C4-2B (cell line): ENCODE data around the gene ZFP91.
A peak's percentile ranks its signal among the peaks of the same experiment; 100 is the strongest.

ENCODE experiments used
- H3K27ac ChIP-seq: fragments of 450-650 bp; 2 replicates; pipeline ENCODE4 v1.5.1; 2017
- ZFX ChIP-seq: fragments of 450-650 bp; IDR thresholded peaks from 2 replicates; pipeline ENCODE4 v1.6.1; 2017
- TF ChIP-seq, protein P1 (sequence below): fragments of 450-650 bp; conservative IDR thresholded peaks from 2 replicates; pipeline ENCODE4 v1.5.1; 2017; ENCODE audit warnings: mild to moderate bottlenecking

ZFP91 gene

DNA sequence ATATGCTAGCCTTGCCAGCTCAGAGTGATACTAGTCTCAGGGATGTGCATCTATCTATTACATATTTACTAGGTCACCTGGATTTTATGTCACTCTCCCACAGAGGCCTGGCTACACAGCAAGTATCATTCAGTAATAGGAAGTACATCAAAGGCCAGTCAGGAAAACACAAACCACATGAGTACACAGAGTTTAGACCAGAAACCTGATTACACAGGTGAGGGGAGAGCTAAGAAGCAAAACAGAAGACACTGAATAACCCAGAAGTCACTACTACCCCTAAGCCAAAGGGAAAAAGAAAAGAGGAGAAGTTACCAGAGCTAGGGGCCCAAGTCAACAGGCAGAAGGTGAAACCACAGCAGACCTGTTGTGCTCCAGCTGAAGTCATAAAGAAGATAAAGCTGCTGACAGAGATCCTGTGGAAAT lies 16.5 kb upstream of the ZFP91 start:
- TF ChIP-seq ZFX = no peak
- TF ChIP-seq, protein P1, sequence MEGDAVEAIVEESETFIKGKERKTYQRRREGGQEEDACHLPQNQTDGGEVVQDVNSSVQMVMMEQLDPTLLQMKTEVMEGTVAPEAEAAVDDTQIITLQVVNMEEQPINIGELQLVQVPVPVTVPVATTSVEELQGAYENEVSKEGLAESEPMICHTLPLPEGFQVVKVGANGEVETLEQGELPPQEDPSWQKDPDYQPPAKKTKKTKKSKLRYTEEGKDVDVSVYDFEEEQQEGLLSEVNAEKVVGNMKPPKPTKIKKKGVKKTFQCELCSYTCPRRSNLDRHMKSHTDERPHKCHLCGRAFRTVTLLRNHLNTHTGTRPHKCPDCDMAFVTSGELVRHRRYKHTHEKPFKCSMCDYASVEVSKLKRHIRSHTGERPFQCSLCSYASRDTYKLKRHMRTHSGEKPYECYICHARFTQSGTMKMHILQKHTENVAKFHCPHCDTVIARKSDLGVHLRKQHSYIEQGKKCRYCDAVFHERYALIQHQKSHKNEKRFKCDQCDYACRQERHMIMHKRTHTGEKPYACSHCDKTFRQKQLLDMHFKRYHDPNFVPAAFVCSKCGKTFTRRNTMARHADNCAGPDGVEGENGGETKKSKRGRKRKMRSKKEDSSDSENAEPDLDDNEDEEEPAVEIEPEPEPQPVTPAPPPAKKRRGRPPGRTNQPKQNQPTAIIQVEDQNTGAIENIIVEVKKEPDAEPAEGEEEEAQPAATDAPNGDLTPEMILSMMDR = no peak
- no peak overlapping the region for H3K27ac ChIP-seq

DNA sequence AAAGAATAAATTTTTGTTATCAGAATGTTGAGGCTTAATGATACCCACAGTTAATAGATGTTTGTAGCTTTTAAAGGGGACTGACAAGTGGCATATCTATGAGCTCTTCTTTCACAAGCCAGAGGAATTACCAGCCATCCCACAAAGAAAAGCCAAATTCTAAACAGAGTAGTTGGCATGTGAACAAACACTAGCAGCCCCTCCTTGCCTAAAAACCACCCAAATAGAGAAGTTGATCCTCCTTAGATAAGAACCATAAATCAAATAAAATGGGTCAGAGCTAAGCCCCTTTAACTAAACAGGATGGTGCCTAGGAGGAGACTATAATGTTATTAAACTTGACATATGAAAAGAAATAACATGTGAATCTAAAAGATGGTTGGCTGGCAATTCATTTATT lies 14.6 kb upstream of the ZFP91 start:
- H3K27ac ChIP-seq = no peak overlapping the region
- TF ChIP-seq ZFX = no peak
- TF ChIP-seq, protein P1 = no peak

DNA sequence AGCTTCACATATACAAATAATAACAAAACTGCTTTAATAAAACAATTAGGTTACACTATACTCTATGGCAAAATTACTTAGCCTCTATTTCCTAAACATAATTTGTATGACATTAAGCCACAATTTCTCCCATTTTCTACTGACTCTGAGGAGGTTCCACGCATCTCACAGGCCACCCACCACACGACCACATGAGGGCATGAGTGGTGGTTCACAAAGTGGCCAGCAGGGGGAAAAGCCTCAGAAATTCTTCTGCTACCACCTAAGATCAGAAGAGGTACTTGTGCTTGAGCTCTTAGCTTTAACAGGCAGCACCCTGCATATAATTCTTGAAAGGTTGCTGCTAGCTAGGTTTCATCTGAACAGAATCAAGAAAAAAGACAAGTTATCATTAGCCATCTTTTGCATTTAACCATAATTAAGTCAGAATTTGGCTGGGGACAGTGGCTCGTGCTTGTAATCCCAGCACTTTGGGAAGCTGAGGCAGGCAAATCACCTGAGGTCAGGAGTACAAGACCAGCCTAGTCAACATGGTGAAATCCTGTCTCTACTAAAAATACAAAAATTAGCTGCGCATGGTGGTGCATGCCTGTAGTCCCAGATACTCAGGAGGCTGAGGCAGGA lies 10.9 kb upstream of the ZFP91 start:
- no peak for TF ChIP-seq ZFX
- TF ChIP-seq, protein P1 = peak; percentile 85
- H3K27ac ChIP-seq = no peak overlapping the region

DNA sequence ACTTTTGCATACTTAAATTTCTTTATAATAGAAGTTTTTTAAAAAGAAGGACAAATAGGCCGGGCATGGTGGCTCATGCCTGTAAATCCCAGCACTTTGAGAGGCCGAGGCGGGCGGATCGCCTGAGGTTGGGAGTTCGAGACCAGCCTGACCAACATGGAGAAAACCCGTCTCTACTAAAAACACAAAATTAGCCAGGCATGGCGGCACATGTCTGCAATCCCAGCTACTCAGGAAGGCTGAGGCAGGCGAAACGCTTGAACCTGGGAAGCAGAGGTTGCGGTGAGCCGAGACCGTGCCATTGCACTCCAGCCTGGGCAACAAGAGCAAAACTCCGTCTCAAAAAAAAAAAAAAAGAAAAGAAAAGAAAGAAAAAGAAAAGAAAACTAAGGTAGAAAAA lies 6.0 kb upstream of the ZFP91 start:
- peak overlapping the region; percentile 15; the same call in 1 of the 2 replicates for H3K27ac ChIP-seq

DNA sequence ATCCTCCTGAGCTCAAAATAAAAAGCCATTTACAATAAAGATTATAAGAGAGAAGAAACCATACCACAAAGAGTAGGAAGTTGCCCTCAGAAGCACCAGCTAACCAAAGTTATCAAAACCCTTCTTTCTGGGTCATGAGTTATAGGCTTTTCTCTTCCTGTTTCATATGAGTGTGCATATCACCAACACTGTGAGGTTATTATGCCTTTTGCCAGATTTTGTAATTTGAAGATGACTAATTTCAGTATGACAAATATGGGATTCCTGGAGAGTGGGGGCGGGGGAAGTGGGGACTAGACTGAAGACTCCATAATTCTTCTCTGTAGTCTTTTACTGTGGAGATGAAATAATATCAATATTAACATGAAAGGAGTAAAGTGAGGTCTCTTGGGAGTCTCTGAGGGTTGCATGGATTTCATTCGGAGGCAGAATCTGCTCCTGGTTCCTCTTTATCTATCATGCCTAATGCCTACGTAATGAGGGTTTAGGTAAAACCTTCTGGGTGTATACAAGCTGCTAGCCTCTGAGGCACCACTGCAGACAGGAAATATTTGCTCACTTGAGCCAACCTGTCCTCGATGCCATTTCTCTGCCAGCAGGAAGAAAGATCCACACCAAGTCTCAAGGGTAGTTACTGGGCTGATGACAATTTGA lies 5.3 kb upstream of the ZFP91 start:
- peak overlapping the region; percentile 53; the same call in 1 of the 2 replicates for H3K27ac ChIP-seq
- no peak for TF ChIP-seq ZFX
- TF ChIP-seq, protein P1 = no peak

DNA sequence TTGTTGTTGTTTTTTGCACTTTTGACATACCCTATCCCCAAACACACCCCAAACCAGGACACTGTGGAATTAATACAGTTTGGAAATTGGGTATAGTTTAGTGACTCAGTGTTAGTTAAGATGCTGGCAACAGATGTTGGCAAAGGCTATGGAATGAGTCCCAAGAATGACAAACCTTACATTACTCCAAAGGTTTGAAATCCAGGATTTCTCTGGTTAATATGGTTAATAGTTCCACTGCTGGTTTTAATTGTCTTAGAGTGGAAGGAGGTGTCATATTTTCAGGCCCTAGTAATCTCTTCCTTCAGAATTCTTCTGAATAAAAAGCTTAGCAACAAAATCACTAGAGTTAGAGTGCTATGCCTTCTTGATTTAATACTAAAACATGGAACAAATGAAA lies 4.0 kb upstream of the ZFP91 start:
- no peak overlapping the region; the same call in 1 of the 2 replicates for H3K27ac ChIP-seq
- TF ChIP-seq ZFX = no peak
- TF ChIP-seq, protein P1 = no peak

DNA sequence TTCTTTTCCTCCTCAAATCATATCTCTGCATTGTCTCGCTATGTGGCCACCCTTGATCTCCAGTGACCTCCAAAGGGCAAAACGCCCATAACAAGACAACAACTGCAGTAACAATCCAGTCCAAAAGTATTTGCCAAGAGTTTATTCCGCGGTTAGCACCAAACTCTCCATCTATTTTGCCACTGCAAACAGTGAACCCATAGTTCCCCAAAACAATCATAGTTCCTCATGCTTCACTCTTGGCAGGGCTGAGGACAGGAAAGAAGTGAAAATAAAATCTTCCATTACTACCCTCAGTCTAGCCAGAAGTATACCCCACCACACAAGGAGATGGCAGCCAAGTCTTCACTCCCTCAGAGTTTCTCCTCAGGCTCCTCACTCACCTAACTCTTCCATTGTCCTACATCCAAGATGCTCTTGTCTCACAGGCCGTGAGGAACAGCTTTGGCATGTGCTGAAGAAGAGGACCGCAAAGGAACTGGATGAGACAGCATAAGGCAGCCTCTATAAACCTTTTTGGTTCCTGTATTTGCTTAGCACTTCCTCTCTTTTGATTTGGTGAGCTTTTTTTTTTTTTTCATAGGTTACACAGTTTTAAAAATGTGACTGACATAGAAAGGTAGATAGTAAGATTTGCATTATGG lies 3.4 kb upstream of the ZFP91 start, which contains the start of gene LPXN:
Gene LPXN (minus strand): TSS at position 480 of the 644 bp plus-strand sequence. CDS start 84 bp downstream, at position 396.
- TF ChIP-seq, protein P1 = no peak
- no peak for TF ChIP-seq ZFX
- H3K27ac ChIP-seq = peak within 1 kb of the TSS; percentile 56
